DLD1 (cell line): ENCODE data around the gene ZFP42.
"Not testable (repeated sequence)": the region's sequence is repeated elsewhere in the genome, so short reads cannot be mapped to it uniquely, and the experiment has no call there.

Source experiments
- in situ Hi-C: cut with HindIII; loops from 2 replicates; pipeline ENCODE4 v1.10.0; 2017; ENCODE audit warnings: low sequenced_read_pairs

ZFP42 gene

GRCh38 chr4:188018262-188018661, 22.7 kb downstream of the ZFP42 start:
- in situ Hi-C loops, result no loop called here

- in situ Hi-C loops, result no loop called here
These were observed 26.1 kb downstream of the ZFP42 start for GRCh38 chr4:188021548-188022249.

- in situ Hi-C loops, result no loop called here
These were observed 28.1 kb downstream of the ZFP42 start for GRCh38 chr4:188023682-188024081.

GRCh38 chr4:188025476-188025875, 29.9 kb downstream of the ZFP42 start:
- in situ Hi-C loops, result no loop called here

- in situ Hi-C loops, result no loop called here
These were observed 33.5 kb downstream of the ZFP42 start for GRCh38 chr4:188029114-188029513.

GRCh38 chr4:188030401-188030800, 34.8 kb downstream of the ZFP42 start:
- in situ Hi-C loops, result no loop called here

- in situ Hi-C loops, result no loop called here
These were observed 36.2 kb downstream of the ZFP42 start for GRCh38 chr4:188031751-188032150.

GRCh38 chr4:188032170-188032569, 36.6 kb downstream of the ZFP42 start:
- in situ Hi-C loops, result no loop called here

GRCh38 chr4:188032583-188032982, 37.0 kb downstream of the ZFP42 start:
- in situ Hi-C loops, result no loop called here

- in situ Hi-C loops, result no loop called here
These were observed 41.6 kb downstream of the ZFP42 start for GRCh38 chr4:188037003-188037713.

GRCh38 chr4:188041721-188042120, 46.1 kb downstream of the ZFP42 start:
- in situ Hi-C loops, result no loop called here

GRCh38 chr4:188042191-188042590, 46.6 kb downstream of the ZFP42 start:
- in situ Hi-C loops, result no loop called here

GRCh38 chr4:188043154-188043553, 47.6 kb downstream of the ZFP42 start:
- in situ Hi-C loops, result no loop called here

- in situ Hi-C loops, result not testable (repeated sequence)
These were observed 49.9 kb downstream of the ZFP42 start for GRCh38 chr4:188045461-188045860.

- in situ Hi-C loops, result no loop called here
These were observed 51.1 kb downstream of the ZFP42 start for GRCh38 chr4:188046657-188047056.

GRCh38 chr4:188053302-188053701, 57.7 kb downstream of the ZFP42 start:
- in situ Hi-C loops, result no loop called here
